Suprapubic skin (tissue), 4 donors: Measurements from ENCODE around the gene NDUFS8. TPM values are rescaled to one million over a fixed set of nuclear protein-coding genes. Genes with fewer than 3 reads are reported as not detected.
A peak's percentile ranks its signal among the peaks of the same experiment; 100 is the strongest.

Experiments
- DNase-seq, 2 donors: peaks; one replicate each; pipeline ENCODE4 v3.0.0-alpha.2; 2019; ENCODE audit warnings: low spot score in 2 of 2
- H3K27ac ChIP-seq: fragments of 200-600 bp; sonication (generic); one replicate; pipeline ENCODE4 v1.5.1; 2019
- H3K27me3 ChIP-seq: fragments of 200-600 bp; sonication (generic); one replicate; pipeline ENCODE4 v1.5.1; 2019
- H3K36me3 ChIP-seq: fragments of 200-600 bp; sonication (generic); one replicate; pipeline ENCODE4 v1.5.1; 2019
- H3K4me1 ChIP-seq: fragments of 200-600 bp; sonication (generic); one replicate; pipeline ENCODE4 v1.5.1; 2019
- H3K4me3 ChIP-seq: fragments of 200-600 bp; sonication (generic); one replicate; pipeline ENCODE4 v1.5.1; 2019; ENCODE audit warnings: mild to moderate bottlenecking
- H3K9me3 ChIP-seq: fragments of 200-600 bp; sonication (generic); one replicate; pipeline ENCODE4 v1.5.1; 2019
- EP300 ChIP-seq: sonication (generic); formaldehyde crosslinking; IDR thresholded peaks from one replicate; pipeline ENCODE4 v1.6.1; 2017; ENCODE audit warnings: antibody characterized with exemption
- POLR2A ChIP-seq, 2 donors: fragments of 450-650 bp; IDR thresholded peaks; one replicate each; pipeline ENCODE4 v1.6.1; 2017; ENCODE audit warnings: antibody characterized with exemption in 2 of 2, mild to moderate bottlenecking in 2 of 2, moderate library complexity in 2 of 2
- POLR2AphosphoS5 ChIP-seq, 3 donors: sonication (generic); formaldehyde crosslinking; IDR thresholded peaks; one replicate each; pipeline ENCODE4 v1.6.1; 2017; ENCODE audit warnings: antibody characterized with exemption in 3 of 3
- WGBS: methylation state at CpG from one replicate; pipeline ENCODE4 v1.1.5; 2018; 5-methylcytosine and 5-hydroxymethylcytosine counted together
- total RNA-seq, 4 donors: library from RNA; depleted of rRNA; stranded (reverse); fragments of >200 nt; gene quantifications; one replicate each; pipeline ENCODE4 v1.1.0, GENCODE V29; 2016
- TF ChIP-seq, protein P1 (sequence below), 2 donors: fragments of 200-600 bp in 1 of 2; fragments of 450-650 bp in 1 of 2; sonication (generic) in 1 of 2; IDR thresholded peaks; one replicate each; pipeline ENCODE4 v1.5.1; 2016 to 2019; ENCODE audit warnings: antibody characterized with exemption in 2 of 2, mild to moderate bottlenecking in 1 of 2, moderate library complexity in 1 of 2

Gene NDUFS8
- total RNA-seq, 4 donors from 2014 or later: 90.8 to 155 (median 148) TPM

DNA sequence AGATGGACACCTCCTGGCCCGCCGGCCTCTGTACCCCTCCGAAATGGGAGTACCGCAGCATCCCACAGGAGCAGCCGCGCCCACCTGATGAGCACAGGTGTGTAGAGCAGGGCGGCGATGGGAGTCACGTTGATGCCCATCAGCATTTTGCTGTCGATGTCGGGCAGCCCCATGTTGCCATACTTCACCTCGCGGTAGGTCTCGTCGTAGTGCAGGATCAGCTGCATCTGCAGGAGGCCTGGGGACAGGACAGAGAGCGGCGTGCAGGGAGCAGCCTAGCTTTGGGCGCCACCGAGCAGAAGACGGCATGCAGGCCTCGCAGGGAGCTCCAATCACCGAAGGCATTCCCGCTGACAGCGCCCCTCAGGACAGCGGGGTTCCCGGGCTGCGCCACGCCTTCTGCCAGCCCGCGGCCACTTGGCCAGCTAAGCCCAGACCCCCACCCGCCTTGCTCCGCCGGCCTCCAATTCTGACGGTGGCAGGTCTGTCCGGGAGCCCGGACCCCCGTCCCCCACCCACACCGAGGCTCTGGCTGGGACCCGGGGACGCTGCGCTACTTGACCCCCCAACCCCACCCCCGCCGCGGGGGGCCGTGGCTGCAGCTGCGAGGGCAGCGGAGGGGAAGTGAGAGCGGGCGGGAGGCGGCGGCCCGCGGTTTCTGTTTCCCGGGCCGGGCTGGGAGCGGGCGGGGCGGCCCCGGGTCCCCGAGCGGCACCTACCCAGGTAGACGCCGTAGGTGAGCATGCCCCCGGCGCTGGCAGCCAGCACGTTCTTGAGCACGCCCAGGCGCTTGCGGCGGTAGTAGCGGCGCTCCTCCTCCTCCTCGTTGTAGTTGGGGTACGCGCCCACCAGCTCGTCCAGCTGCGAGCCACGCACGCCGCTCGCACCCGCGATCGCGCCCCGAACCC, 27.3 kb upstream of the NDUFS8 start:
- Histone ChIP-seq H3K4me3 (peak overlapping the region; percentile 80), H3K9me3 (no peaks in the 10 kb centered on the region), H3K27ac (peak overlapping the region; percentile 60), H3K4me1 (peaks cover 17% of the 10 kb centered on the region), H3K27me3 (no peaks in the 10 kb centered on the region), H3K36me3 (peaks cover 1% of the 10 kb centered on the region)
- 37% methylated on average over 28 of the region's 86 CpGs for WGBS
- peak; percentile 68 to 85 for DNase-seq
- TF ChIP-seq EP300 (no peak), POLR2A (IDR thresholded peaks at IDR 0.05) (no peak), POLR2AphosphoS5 (IDR thresholded peaks at IDR 0.05) (no peak)
- TF ChIP-seq, protein P1, sequence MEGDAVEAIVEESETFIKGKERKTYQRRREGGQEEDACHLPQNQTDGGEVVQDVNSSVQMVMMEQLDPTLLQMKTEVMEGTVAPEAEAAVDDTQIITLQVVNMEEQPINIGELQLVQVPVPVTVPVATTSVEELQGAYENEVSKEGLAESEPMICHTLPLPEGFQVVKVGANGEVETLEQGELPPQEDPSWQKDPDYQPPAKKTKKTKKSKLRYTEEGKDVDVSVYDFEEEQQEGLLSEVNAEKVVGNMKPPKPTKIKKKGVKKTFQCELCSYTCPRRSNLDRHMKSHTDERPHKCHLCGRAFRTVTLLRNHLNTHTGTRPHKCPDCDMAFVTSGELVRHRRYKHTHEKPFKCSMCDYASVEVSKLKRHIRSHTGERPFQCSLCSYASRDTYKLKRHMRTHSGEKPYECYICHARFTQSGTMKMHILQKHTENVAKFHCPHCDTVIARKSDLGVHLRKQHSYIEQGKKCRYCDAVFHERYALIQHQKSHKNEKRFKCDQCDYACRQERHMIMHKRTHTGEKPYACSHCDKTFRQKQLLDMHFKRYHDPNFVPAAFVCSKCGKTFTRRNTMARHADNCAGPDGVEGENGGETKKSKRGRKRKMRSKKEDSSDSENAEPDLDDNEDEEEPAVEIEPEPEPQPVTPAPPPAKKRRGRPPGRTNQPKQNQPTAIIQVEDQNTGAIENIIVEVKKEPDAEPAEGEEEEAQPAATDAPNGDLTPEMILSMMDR (IDR thresholded peaks at IDR 0.05): no peak

DNA sequence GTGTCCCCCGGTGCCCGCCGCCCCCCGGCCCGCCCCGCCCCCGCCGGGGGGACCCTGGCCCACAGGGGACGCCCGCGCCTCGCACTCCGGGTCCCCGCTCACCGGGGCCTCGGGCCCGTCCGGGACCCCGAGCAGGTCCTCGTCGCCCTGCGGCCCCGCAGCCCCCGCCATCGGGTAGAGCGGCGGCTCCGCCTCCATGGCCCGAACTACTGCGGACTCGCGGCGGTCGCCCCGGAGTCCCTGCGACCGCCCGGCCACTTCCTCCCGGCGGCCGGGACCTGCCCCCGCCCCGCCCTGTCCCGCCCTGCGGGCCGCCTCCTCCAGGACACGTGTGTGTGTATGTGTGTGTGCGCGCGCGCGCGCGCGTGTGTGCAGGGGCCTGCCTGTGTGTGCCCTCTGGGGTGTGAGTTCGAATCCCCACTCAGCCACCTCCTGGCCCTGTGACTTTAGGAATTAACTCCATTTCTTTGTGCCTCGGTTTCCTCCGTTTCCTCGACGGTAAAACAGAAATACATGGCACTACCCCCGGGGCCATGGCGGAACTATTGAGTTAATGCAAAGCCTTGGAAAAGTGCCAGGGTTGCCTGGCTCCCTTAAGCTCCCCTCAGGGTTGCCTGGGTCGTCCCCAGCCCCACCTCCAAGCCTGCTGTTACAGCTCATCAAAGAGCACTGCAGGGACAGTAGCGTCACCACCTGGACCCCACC, 26.5 kb upstream of the NDUFS8 start, which contains the start of gene UNC93B1:
TSS of gene UNC93B1 (minus strand) at position 252 of the 705 bp plus-strand sequence. CDS start at position 198, 54 bp downstream.
- Histone ChIP-seq H3K9me3 (no peaks in the 10 kb centered on the region), H3K36me3 (no peaks in the 10 kb centered on the region), H3K4me1 (peaks cover 25% of the 10 kb centered on the region), H3K27ac (peak within 1 kb of the TSS; percentile 60), H3K4me3 (peak within 1 kb of the TSS; percentile 80), H3K27me3 (no peaks in the 10 kb centered on the region)
- TF ChIP-seq POLR2A (IDR thresholded peaks at IDR 0.05) (no peak), POLR2AphosphoS5 (IDR thresholded peaks at IDR 0.05) (no peak), EP300 (no peak)
- TF ChIP-seq, protein P1 (IDR thresholded peaks at IDR 0.05): no peak
- DNase-seq: peak; percentile 92 to 94
- 12% methylated on average over 8 of the region's 64 CpGs for WGBS

DNA sequence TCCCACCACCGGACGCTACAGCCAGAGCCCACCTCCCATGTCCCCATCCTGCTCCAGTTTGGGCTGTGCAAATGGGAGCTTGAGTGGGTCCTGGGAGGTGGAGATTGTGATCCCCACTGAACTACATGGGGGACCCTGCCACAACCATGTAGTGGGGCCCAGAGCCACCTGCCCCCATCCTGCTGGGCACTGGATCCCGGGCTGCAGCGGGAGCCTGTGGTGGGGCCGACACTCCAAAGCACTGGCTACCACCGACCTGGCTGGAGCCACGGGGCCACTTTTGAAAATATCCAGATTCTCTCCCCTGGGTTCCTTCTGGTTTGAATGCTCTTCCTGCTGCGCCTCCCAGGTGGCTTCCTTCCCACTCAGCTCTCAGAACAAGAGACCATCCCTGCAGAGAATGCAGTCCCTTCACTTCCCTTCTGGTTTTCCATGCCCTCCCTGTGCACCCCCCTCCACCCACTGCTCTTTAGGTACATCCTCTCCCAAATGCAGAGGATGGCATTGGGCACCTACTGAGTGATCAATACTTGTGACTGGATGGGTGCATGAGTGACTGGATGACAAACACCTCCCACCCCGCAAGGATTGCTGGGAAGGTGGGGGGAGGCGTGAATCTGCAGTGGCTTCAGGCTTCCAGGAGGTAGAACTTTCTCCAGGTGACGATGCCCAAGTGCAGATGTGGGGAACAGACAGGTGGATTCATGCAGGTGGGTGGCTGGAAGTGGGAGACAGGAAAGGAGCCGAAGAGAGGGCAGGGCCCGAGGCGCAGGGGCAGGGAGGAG, 25.7 kb upstream of the NDUFS8 start:
- no peak for TF ChIP-seq EP300
- TF ChIP-seq POLR2A (IDR thresholded peaks at IDR 0.05): no peak
- no peak for TF ChIP-seq POLR2AphosphoS5 (IDR thresholded peaks at IDR 0.05)
- TF ChIP-seq, protein P1 (IDR thresholded peaks at IDR 0.05): no peak
- H3K27ac ChIP-seq: no peak overlapping the region
- peak overlapping the region; percentile 80 for H3K4me3 ChIP-seq
- peaks cover 32% of the 10 kb centered on the region for H3K4me1 ChIP-seq
- no peak for DNase-seq
- no peaks in the 10 kb centered on the region for H3K9me3 ChIP-seq
- H3K27me3 ChIP-seq: no peaks in the 10 kb centered on the region
- 62% methylated on average over 9 of the region's 14 CpGs for WGBS
- no peaks in the 10 kb centered on the region for H3K36me3 ChIP-seq

DNA sequence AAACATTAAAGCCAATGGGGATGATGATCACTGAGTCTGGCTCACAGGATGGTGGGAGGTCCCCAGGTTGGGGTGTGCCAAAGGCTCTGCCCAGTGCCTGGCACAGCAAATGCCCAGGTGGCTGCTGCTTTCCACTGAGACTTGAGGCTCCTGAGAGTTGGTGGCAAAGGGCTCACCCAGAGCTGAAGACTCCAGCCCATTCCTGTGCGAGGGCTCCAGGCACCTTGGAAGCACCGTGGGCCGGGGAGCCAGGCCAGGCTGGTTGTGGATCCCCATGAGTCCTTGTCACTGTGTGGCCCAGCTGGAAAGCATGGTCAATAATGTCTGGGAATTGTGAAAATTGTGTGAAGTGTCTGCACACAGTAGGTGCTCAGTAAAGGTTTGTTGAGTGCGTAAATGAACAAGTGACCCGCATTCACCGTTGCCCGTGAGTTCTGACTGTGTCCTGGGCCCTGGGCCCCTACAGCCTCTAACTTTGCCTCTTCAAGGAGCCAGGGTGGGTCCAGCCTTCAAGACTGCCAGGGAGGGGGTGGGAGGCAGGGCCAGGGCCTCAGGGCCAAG, 23.8 kb upstream of the NDUFS8 start:
- 95% methylated on average over 3 of the region's 7 CpGs for WGBS
- TF ChIP-seq, protein P1 (IDR thresholded peaks at IDR 0.05): no peak
- TF ChIP-seq EP300 (no peak), POLR2A (IDR thresholded peaks at IDR 0.05) (no peak), POLR2AphosphoS5 (IDR thresholded peaks at IDR 0.05) (no peak)
- Histone ChIP-seq H3K27me3 (no peaks in the 10 kb centered on the region), H3K4me3 (no peak overlapping the region), H3K9me3 (no peaks in the 10 kb centered on the region), H3K36me3 (no peaks in the 10 kb centered on the region), H3K4me1 (peaks cover 52% of the 10 kb centered on the region), H3K27ac (no peak overlapping the region)
- peak in 1 of 2 donors; percentile 77 for DNase-seq
